ENCODE data around the gene PRMT7. TPM values are rescaled to one million over a fixed set of nuclear protein-coding genes. Genes with fewer than 3 reads are reported as not detected.
A peak's percentile ranks its signal among the peaks of the same experiment; 100 is the strongest.

Gene PRMT7
- total and polyA plus RNA-seq, 2 of the 8 experiments (the other 6 are each of a cell fraction or from before 2014, with no cell fraction given): 48.2 to 49.3 TPM

DNA sequence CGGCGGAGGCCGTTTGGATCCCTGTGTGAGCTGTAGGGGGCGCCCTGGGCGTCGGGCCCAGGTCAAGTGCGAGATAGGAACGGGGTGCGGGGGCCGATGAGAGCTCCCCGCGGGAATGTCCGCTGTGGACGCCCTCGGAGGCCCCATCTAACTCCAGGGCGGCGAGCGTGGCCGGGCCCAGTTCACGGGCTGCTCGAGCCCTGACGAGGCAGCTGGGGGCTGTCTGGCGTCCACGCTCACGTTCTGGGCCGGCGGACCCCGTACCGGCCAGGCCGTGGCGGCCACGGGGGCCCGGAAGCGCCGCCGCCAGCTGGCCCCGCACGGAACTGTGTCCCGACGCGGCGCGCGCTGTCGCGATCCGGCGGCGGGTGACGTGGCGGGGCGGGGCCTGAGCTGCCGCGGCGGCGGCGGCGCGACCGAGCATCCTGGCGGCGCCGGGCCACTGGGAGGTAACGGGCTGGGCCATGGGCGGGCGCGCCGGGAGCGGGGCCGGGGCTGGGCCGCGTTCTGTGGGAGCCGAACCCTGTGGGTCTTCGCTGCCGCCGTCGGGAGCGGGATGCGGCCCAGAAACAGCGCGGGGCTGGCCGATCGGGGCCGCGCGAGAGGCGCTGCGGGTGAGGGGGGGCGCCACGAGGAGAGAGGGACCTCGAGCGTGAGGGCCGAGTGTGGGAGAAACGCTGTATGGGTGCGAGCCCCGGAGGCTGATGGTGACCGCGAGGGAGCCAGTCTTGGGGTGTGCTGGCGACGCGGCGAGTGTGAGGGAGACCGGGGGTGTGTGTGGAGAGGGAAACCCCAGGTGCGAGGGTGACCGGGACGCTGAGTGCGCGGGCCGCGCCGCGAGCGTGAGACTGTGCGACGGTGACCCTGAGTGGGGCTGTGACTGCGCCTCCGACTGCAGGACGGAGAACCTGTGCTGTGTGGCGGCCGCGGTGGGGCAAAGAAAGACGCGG, 46.4 kb upstream of the PRMT7 start, which contains the start of gene SLC7A6:
TSS of gene SLC7A6 (plus strand) at position 399 of the 950 bp plus-strand sequence. CDS start 10,201 bp downstream, outside the sequence.
- H3K27ac ChIP-seq (ENCODE audit: low read depth, low read length): no peak within 1 kb of the TSS
- FAIRE-seq: no peak
- H3K23me2 ChIP-seq (ENCODE audit: low read depth, low read length): peaks cover 10% of the 10 kb centered on the region; the same call in 1 of the 2 replicates
- TF ChIP-seq SP1 (IDR thresholded peaks at IDR 0.05; ENCODE audit: low read depth, low read length) (no peak), NRF1 (IDR thresholded peaks at IDR 0.05; ENCODE audit: low read depth, low read length) (no peak), CBX8 (IDR thresholded peaks at IDR 0.05; ENCODE audit: borderline replicate concordance, low read depth, low read length) (no peak), FOSL1 (IDR thresholded peaks at IDR 0.05; ENCODE audit: insufficient read depth, low read depth, low read length) (no peak), NANOG (IDR thresholded peaks at IDR 0.05; ENCODE audit: insufficient read depth, low read depth, low read length, poor library complexity, severe bottlenecking) (no peak), POLR2A (IDR thresholded peaks at IDR 0.05; ENCODE audit: control extremely low read depth in 1 of 2, low read depth in 2 of 2, low read length in 2 of 2) (no peak; a peak in 1 of 3 replicates)
- TF ChIP-seq, protein P1, sequence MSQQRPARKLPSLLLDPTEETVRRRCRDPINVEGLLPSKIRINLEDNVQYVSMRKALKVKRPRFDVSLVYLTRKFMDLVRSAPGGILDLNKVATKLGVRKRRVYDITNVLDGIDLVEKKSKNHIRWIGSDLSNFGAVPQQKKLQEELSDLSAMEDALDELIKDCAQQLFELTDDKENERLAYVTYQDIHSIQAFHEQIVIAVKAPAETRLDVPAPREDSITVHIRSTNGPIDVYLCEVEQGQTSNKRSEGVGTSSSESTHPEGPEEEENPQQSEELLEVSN (IDR thresholded peaks at IDR 0.05): peak; percentile 59

More for the DNA sequence above, 46.4 kb upstream of the PRMT7 start, which contains the start of gene SLC7A6:
- no peak within 1 kb of the TSS for H2AK5ac ChIP-seq (ENCODE audit: low read depth, low read length)
- no peak within 1 kb of the TSS for H4K5ac ChIP-seq (ENCODE audit: insufficient read length, low read depth, low read length)
- CTCF ChIA-PET (ENCODE audit: partially characterized antibody): interaction anchor here (0.5 to 9.0 kb wide), 32 partner anchors 8 to 1021 kb away, joined by 3 to 233 read pairs (median 4); partner anchors contain the start of genes PLA2G15, PRMT7 and SLC7A6OS
- peaks cover 2% of the 10 kb centered on the region for H3K79me1 ChIP-seq (ENCODE audit: low read depth, low read length)
- H3K14ac ChIP-seq (ENCODE audit: insufficient read length): no peak within 1 kb of the TSS
- peak within 1 kb of the TSS; percentile 78 to 97 (median 84) for H3K4me3 ChIP-seq (ENCODE audit: extremely low read depth in 1 of 4, insufficient read depth in 2 of 4, low read depth in 3 of 4, low read length in 4 of 4)
- H3K18ac ChIP-seq (ENCODE audit: extremely low read depth, low read length): peak within 1 kb of the TSS; percentile 81
- H4K20me1 ChIP-seq (replicated peaks in 1 of 2; ENCODE audit: control insufficient read depth in 1 of 2, insufficient read depth in 2 of 2, low read length in 2 of 2): no peaks in the 10 kb centered on the region
- H4K8ac ChIP-seq (ENCODE audit: extremely low read depth, insufficient read depth, low read length): peak within 1 kb of the TSS; percentile 87
- no peak within 1 kb of the TSS for H2BK20ac ChIP-seq (ENCODE audit: low read length)
- H3K9me3 ChIP-seq (ENCODE audit: insufficient read depth in 2 of 2, low read depth in 1 of 2, low read length in 1 of 2): no peaks in the 10 kb centered on the region
- peak within 1 kb of the TSS; percentile 71 for H4K91ac ChIP-seq (replicated peaks; ENCODE audit: insufficient read length, low read length)
- peaks cover 0 to 3% (median 2%) of the 10 kb centered on the region in 4 experiments; a peak in 5 of 7 replicates for H3K4me1 ChIP-seq (replicated peaks in 1 of 4; ENCODE audit: control insufficient read depth in 3 of 4, insufficient read depth in 4 of 4, low read length in 3 of 4)
- no peak within 1 kb of the TSS for H2BK12ac ChIP-seq (ENCODE audit: low read depth, low read length)
- H2BK5ac ChIP-seq (ENCODE audit: low read depth, low read length): peak within 1 kb of the TSS; percentile 48; the same call in 1 of the 2 replicates
- H3K27me3 ChIP-seq (replicated peaks in 1 of 4; ENCODE audit: control insufficient read depth in 3 of 4, extremely low read depth in 1 of 4, insufficient read depth in 3 of 4, low read length in 3 of 4): peaks cover 0 to 11% (median 1%) of the 10 kb centered on the region in 4 experiments; a peak in 3 of 7 replicates
- peak within 1 kb of the TSS; percentile 95 for H2BK15ac ChIP-seq (ENCODE audit: low read length)
- H3K4ac ChIP-seq (replicated peaks; ENCODE audit: insufficient read length, low read depth, low read length): peak within 1 kb of the TSS; percentile 88
- H3K36me3 ChIP-seq (ENCODE audit: control insufficient read depth in 2 of 4, insufficient read depth in 4 of 4, low read length in 3 of 4): peaks cover 0 to 2% (median under 1%) of the 10 kb centered on the region in 4 experiments; a peak in 4 of 8 replicates
- WGBS, 2 experiments (ENCODE audit: extremely low coverage in 1 of 2, insufficient coverage in 1 of 2, insufficient read length in 1 of 2, insufficient replicate concordance in 2 of 2, low coverage in 1 of 2, low lambda C conversion rate in 2 of 2, missing lambda C conversion rate in 1 of 2): 4% methylated on average over 71 of the region's 123 CpGs; no CpG with 5 or more reads in 1 of the 2 experiments
- DNase-seq (ENCODE audit: low read depth in 1 of 2, low spot score in 2 of 2): peak in 1 of 2 experiments; percentile 86
- H3K9ac ChIP-seq (replicated peaks in 1 of 4; ENCODE audit: extremely low read depth in 1 of 4, low read depth in 3 of 4, low read length in 3 of 4): peak within 1 kb of the TSS; percentile 64 to 75 (median 68)
- peaks cover 0 to 17% of the 10 kb centered on the region in 2 experiments; a peak in 3 of 4 replicates for H3K79me2 ChIP-seq (ENCODE audit: control insufficient read depth in 1 of 2, insufficient read depth in 2 of 2, low read length in 2 of 2)
- peak within 1 kb of the TSS; percentile 84 to 90 for H3K4me2 ChIP-seq (ENCODE audit: insufficient read depth in 1 of 2, low read depth in 2 of 2, low read length in 2 of 2)
- no peak within 1 kb of the TSS for H3K23ac ChIP-seq (ENCODE audit: insufficient read length)
- H2AFZ ChIP-seq (ENCODE audit: low read length): peak within 1 kb of the TSS; percentile 65; the same call in 1 of the 2 replicates
- H2BK120ac ChIP-seq (replicated peaks; ENCODE audit: low read depth, low read length): no peak within 1 kb of the TSS
- H3K56ac ChIP-seq (replicated peaks; ENCODE audit: insufficient read length, low read depth, low read length): peak within 1 kb of the TSS; percentile 74
- POLR2A ChIA-PET (ENCODE audit: partially characterized antibody): interaction anchor here (0.6 to 3.0 kb wide), 12 partner anchors 8 to 97 kb away, joined by 3 to 22 read pairs (median 6); partner anchors contain the start of genes ESRP2, PRMT7 and SLC7A6OS
